Panc1 (cell line): ENCODE data around the gene CDKAL1. TPM values are rescaled to one million over a fixed set of nuclear protein-coding genes. Genes with fewer than 3 reads are reported as not detected.

Experiments
- ATAC-seq: fragments of 200-7000 bp; cut with Tn5 transposase; 2 replicates; pipeline ENCODE4 v1.9.1; 2020; ENCODE audit warnings: mild to moderate bottlenecking, moderate library complexity
- BruUV-seq: library from RNA; stranded (reverse); fragments of 400-500 nt; replicated peaks from 2 replicates; lab custom pipeline; 2021; lab: Mats Ljungman, UMichigan
- CTCF ChIA-PET: fragments of 300-600 bp; sonication (Branson Sonifier 250); formaldehyde crosslinking; loops from one replicate; lab custom pipeline; 2022; ENCODE audit warnings: antibody characterized with exemption; lab: Charles Lee
- POLR2A ChIA-PET: fragments of 300-600 bp; sonication (Branson Sonifier 250); formaldehyde crosslinking; loops from one replicate; lab custom pipeline; 2022; ENCODE audit warnings: antibody characterized with exemption; lab: Charles Lee
- DNase-seq: peaks from one replicate; pipeline ENCODE4 v3.0.0-alpha.2; 2010; ENCODE audit warnings: low read depth, low spot score
- H3K27ac ChIP-seq: 2 replicates; pipeline ENCODE4 v1.5.1; 2011; ENCODE audit warnings: mild to moderate bottlenecking, low read length, inconsistent platforms
- H3K27me3 ChIP-seq: fragments of 200-500 bp; sonication (Bioruptor generic); 2 replicates; pipeline ENCODE4 v1.6.0; 2014; ENCODE audit warnings: low read length, inconsistent platforms; ENCODE audit not compliant: control insufficient read depth, insufficient read depth
- H3K36me3 ChIP-seq: fragments of 200-500 bp; sonication (Bioruptor generic); 2 replicates; pipeline ENCODE4 v1.5.1; 2014; ENCODE audit warnings: inconsistent platforms, mild to moderate bottlenecking, low read length, moderate library complexity; ENCODE audit not compliant: control insufficient read depth, insufficient read depth
- H3K4me1 ChIP-seq: 2 replicates; pipeline ENCODE4 v1.5.1; 2011; ENCODE audit warnings: inconsistent platforms, mild to moderate bottlenecking, low read length, moderate library complexity; ENCODE audit not compliant: control insufficient read depth, insufficient read depth
- H3K4me3 ChIP-seq, 2 experiments: 2 replicates each; pipeline ENCODE4 v1.5.1; 2011 to 2012; ENCODE audit warnings: low read depth in 2 of 2, low read length in 2 of 2, mild to moderate bottlenecking in 2 of 2, inconsistent platforms in 1 of 2, moderate library complexity in 1 of 2
- H3K9me3 ChIP-seq: fragments of 200-500 bp; sonication (Bioruptor generic); 2 replicates; pipeline ENCODE4 v1.5.1; 2014; ENCODE audit warnings: low read depth, mild to moderate bottlenecking, inconsistent platforms, low read length, moderate library complexity; ENCODE audit not compliant: control insufficient read depth, insufficient read depth
- POLR2AphosphoS5 ChIP-seq: IDR thresholded peaks from 2 replicates; pipeline ENCODE4 v1.6.1; 2012; ENCODE audit warnings: mild to moderate bottlenecking, low read depth, low read length, moderate library complexity
- SIN3A ChIP-seq: IDR thresholded peaks from 2 replicates; pipeline ENCODE4 v1.6.1; 2012; ENCODE audit warnings: low read depth, mild to moderate bottlenecking, low read length, moderate library complexity, borderline replicate concordance; ENCODE audit not compliant: insufficient read depth
- TCF7L2 ChIP-seq: IDR thresholded peaks from 2 replicates; pipeline ENCODE4 v1.6.1; 2011; ENCODE audit warnings: mild to moderate bottlenecking, low read depth, low read length, inconsistent platforms
- in situ Hi-C: cut with HindIII; loops from 2 replicates; pipeline ENCODE4 v1.10.0; 2016; ENCODE audit warnings: low sequenced_read_pairs, low pct_unique_long_range_greater_than_20kb
- intact Hi-C: fragments of 100-400 bp; cut with micrococcal nuclease; formaldehyde crosslinking; loops from one replicate; pipeline ENCODE4 v1.10.0; 2022; ENCODE audit not compliant: unreplicated experiment
- total RNA-seq: library from RNA; stranded (reverse); gene quantifications from one replicate; pipeline ENCODE4 v1.2.1, GENCODE V29; 2021; ENCODE audit not compliant: unreplicated experiment
- TF ChIP-seq, protein P1 (sequence below): fragments of 450-650 bp; IDR thresholded peaks from 2 replicates; pipeline ENCODE4 v1.5.1; 2017; ENCODE audit warnings: mild to moderate bottlenecking
- TF ChIP-seq, protein P2 (sequence below), 2 experiments: IDR thresholded peaks; 2 replicates each; pipeline ENCODE4 v1.6.1; 2011 to 2012; ENCODE audit warnings: low read depth in 2 of 2, control low read depth in 1 of 2, low read length in 1 of 2, mild to moderate bottlenecking in 1 of 2, moderate library complexity in 1 of 2; ENCODE audit not compliant: insufficient read depth in 1 of 2

CDKAL1 gene
- total RNA-seq, 1 experiment from 2014 or later: 14.5 TPM

DNA sequence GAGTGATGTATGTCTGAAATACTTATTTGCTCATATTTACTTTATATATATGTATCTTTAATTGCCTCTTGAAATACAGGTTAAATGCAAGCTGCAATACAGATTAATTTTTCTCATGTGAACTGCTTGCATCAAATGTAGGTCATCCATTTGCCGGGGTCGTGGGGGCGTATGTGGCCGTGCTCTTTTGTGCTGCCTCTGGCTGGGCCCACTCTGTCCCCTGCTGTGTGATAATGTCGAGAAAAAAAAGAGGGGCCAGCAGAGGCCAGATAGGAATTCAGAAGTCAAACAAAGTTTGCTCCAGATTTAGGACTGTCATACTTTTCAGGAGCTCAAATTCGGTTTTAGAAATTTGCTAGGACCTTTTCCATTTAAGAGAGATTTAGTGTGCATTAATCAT lies 599.6 kb downstream of the CDKAL1 start:
- Histone ChIP-seq H3K4me1 (peaks cover 2% of the 10 kb centered on the region; the same call in 1 of the 2 replicates), H3K9me3 (no peaks in the 10 kb centered on the region), H3K27ac (no peak overlapping the region), H3K4me3 (no peak overlapping the region), H3K36me3 (no peaks in the 10 kb centered on the region), H3K27me3 (no peaks in the 10 kb centered on the region)
- DNase-seq (no peak), ATAC-seq (no peak)
- intact Hi-C loops: no loop called here
- no TSS peak for BruUV-seq
- ChIA-PET POLR2A (no interaction called here), CTCF (no interaction called here)
- no peak for TF ChIP-seq POLR2AphosphoS5
- TF ChIP-seq TCF7L2: no peak
- TF ChIP-seq, protein P1, sequence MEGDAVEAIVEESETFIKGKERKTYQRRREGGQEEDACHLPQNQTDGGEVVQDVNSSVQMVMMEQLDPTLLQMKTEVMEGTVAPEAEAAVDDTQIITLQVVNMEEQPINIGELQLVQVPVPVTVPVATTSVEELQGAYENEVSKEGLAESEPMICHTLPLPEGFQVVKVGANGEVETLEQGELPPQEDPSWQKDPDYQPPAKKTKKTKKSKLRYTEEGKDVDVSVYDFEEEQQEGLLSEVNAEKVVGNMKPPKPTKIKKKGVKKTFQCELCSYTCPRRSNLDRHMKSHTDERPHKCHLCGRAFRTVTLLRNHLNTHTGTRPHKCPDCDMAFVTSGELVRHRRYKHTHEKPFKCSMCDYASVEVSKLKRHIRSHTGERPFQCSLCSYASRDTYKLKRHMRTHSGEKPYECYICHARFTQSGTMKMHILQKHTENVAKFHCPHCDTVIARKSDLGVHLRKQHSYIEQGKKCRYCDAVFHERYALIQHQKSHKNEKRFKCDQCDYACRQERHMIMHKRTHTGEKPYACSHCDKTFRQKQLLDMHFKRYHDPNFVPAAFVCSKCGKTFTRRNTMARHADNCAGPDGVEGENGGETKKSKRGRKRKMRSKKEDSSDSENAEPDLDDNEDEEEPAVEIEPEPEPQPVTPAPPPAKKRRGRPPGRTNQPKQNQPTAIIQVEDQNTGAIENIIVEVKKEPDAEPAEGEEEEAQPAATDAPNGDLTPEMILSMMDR: no peak
- TF ChIP-seq SIN3A: no peak
- TF ChIP-seq, protein P2, sequence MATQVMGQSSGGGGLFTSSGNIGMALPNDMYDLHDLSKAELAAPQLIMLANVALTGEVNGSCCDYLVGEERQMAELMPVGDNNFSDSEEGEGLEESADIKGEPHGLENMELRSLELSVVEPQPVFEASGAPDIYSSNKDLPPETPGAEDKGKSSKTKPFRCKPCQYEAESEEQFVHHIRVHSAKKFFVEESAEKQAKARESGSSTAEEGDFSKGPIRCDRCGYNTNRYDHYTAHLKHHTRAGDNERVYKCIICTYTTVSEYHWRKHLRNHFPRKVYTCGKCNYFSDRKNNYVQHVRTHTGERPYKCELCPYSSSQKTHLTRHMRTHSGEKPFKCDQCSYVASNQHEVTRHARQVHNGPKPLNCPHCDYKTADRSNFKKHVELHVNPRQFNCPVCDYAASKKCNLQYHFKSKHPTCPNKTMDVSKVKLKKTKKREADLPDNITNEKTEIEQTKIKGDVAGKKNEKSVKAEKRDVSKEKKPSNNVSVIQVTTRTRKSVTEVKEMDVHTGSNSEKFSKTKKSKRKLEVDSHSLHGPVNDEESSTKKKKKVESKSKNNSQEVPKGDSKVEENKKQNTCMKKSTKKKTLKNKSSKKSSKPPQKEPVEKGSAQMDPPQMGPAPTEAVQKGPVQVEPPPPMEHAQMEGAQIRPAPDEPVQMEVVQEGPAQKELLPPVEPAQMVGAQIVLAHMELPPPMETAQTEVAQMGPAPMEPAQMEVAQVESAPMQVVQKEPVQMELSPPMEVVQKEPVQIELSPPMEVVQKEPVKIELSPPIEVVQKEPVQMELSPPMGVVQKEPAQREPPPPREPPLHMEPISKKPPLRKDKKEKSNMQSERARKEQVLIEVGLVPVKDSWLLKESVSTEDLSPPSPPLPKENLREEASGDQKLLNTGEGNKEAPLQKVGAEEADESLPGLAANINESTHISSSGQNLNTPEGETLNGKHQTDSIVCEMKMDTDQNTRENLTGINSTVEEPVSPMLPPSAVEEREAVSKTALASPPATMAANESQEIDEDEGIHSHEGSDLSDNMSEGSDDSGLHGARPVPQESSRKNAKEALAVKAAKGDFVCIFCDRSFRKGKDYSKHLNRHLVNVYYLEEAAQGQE (IDR thresholded peaks at IDR 0.05; ENCODE audit: insufficient read depth in 1 of 2, low read depth in 2 of 2, low read length in 1 of 2): no peak
- in situ Hi-C loops: no loop called here

DNA sequence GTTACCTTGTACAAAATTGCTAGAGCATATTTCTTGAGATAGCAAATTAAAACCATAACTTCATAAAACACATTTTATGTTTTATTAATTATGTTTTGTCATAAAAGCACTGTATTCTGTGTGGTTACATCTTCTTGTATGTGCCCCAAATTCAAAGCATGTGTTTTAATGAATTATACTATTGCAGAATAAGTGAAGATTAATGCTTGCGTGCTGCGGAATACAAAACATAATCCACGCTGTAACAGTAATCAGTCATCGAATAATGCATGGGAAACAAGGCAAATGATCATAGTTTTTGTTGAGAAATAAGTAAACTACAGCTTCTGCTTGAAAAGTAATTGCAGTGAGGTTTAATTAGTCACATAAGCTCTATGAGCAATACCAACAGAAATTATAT lies 600.1 kb downstream of the CDKAL1 start:
- ChIA-PET CTCF (no interaction called here), POLR2A (interaction anchor here (0.7 kb wide), 1 partner anchor 454 kb away, joined by 3 read pairs; no protein-coding TSS in a partner anchor)
- in situ Hi-C loops: no loop called here
- H3K4me1 ChIP-seq: peaks cover 2% of the 10 kb centered on the region; the same call in 1 of the 2 replicates
- DNase-seq (no peak), ATAC-seq (no peak)
- no peak overlapping the region for H3K27ac ChIP-seq
- no peaks in the 10 kb centered on the region for H3K9me3 ChIP-seq
- TF ChIP-seq TCF7L2: no peak
- TF ChIP-seq SIN3A: no peak
- TF ChIP-seq, protein P2 (IDR thresholded peaks at IDR 0.05; ENCODE audit: insufficient read depth in 1 of 2, low read depth in 2 of 2, low read length in 1 of 2): no peak
- no peak for TF ChIP-seq POLR2AphosphoS5
- TF ChIP-seq, protein P1: no peak
- no peak overlapping the region for H3K4me3 ChIP-seq
- BruUV-seq: no TSS peak
- no peaks in the 10 kb centered on the region for H3K27me3 ChIP-seq
- no peaks in the 10 kb centered on the region for H3K36me3 ChIP-seq
- intact Hi-C loops: no loop called here
